ENCODE data around the gene CRHR1. TPM values are rescaled to one million over a fixed set of nuclear protein-coding genes. Genes with fewer than 3 reads are reported as not detected.

CRHR1 gene
- total and polyA plus RNA-seq, 10 of the 15 experiments (the other 5 are each of a cell fraction or from before 2014, with no cell fraction given) = 0.08 TPM; not detected in 9

DNA sequence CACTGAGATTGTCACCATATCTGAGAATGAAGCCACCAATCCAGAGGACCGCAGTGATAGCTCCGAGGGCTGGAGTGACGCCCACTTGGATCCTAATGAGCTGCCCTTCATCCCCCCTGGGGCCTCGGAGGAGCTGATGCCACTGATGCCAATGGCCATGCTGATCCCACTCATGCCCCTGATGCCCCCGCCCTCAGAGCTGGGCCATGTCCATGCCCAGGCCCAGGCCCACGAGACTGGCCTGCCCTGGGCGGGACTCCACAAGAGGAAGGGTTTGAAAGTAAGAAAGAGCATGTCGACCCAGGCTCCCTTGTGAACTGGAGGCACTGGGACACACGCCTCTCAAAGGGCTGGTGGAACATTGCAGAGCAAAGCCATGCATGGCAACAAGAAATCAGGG is 62.5 kb downstream of the CRHR1 start:
- Histone ChIP-seq H4K20me1 (ENCODE audit: control insufficient read depth, insufficient read depth) (no peaks in the 10 kb centered on the region), H3K4me2 (ENCODE audit: control insufficient read depth, insufficient read depth) (no peak overlapping the region), H3K9me3 (replicated peaks; ENCODE audit: control insufficient read depth, insufficient read depth, low read length) (no peaks in the 10 kb centered on the region), H2AFZ (ENCODE audit: control insufficient read depth, low read depth, low read length) (no peak overlapping the region), H3K27ac (ENCODE audit: control insufficient read depth, insufficient read depth) (no peak overlapping the region), H3K4me1 (ENCODE audit: control insufficient read depth, insufficient read depth, low read length) (no peaks in the 10 kb centered on the region), H3K36me3 (ENCODE audit: control insufficient read depth in 2 of 2, insufficient read depth in 2 of 2, low read length in 1 of 2) (no peaks in the 10 kb centered on the region), H3K9ac (ENCODE audit: control insufficient read depth, insufficient read depth, low read length) (no peak overlapping the region), H3K27me3 (replicated peaks in 1 of 2; ENCODE audit: control insufficient read depth in 2 of 2, insufficient read depth in 2 of 2, low read length in 1 of 2) (no peaks in the 10 kb centered on the region; a peak in 1 of 4 replicates), H3K4me3 (no peak overlapping the region), H3K79me2 (ENCODE audit: control insufficient read depth, insufficient read depth, low read length) (no peaks in the 10 kb centered on the region)
- POLR2A ChIA-PET = no interaction called here
- intact Hi-C loops (cut with micrococcal nuclease; ENCODE audit: unreplicated experiment) (no loop called here), in situ Hi-C loops (cut with MboI) (loop anchor here (25.0 kb wide), 1 partner anchor 434 kb away; no protein-coding TSS in a partner anchor)
- BruUV-seq (replicated peaks) = no TSS peak
- RAD21 ChIA-PET (ENCODE audit: unreplicated experiment) = no interaction called here
- no peak for TF ChIP-seq CHD4 (IDR thresholded peaks at IDR 0.05)
- TF ChIP-seq RBBP5 (conservative IDR thresholded peaks at IDR 0.05) = no peak
- no peak for TF ChIP-seq NFXL1 (IDR thresholded peaks at IDR 0.05; ENCODE audit: borderline replicate concordance)
- TF ChIP-seq ZNF217 (IDR thresholded peaks at IDR 0.05) = no peak
- no peak for TF ChIP-seq SRF (IDR thresholded peaks at IDR 0.05; ENCODE audit: low read depth in 2 of 2, low read length in 2 of 2)
- no peak for TF ChIP-seq BCL11A (IDR thresholded peaks at IDR 0.05; ENCODE audit: low read depth, low read length)
- SMC1A ChIA-PET (ENCODE audit: uncharacterized antibody, unreplicated experiment) = no interaction called here
- ATAC-seq (no peak), DNase-seq (ENCODE audit: low read depth, low spot score) (no peak), FAIRE-seq (no peak)
- WGBS (ENCODE audit: insufficient coverage, insufficient replicate concordance, low lambda C conversion rate, missing lambda C conversion rate) = 17% methylated on average over 9 of the region's 9 CpGs
- CTCF ChIA-PET = no interaction called here

DNA sequence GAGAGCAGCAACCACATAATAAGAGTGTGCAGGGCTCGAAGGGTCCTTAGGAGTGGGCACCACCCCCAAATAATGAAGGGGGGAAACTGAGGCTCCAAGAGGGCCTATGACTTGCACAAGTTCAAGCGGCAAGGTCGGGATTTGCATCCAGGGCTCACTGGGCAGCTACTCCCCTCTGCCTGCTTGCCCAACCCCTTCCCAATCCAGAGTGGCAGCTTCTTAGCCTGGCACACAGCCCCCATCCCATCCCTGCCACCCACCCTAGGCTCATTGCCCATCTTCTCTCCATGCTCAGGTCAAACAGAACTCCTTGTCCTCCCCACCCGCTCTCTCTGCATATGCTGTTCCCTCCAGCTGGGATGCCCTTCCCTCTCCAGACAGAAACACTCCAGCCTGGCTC is 63.0 kb downstream of the CRHR1 start:
- WGBS (ENCODE audit: insufficient coverage, insufficient replicate concordance, low lambda C conversion rate, missing lambda C conversion rate) = 32% methylated on average over 4 of the region's 4 CpGs
- FAIRE-seq (no peak), DNase-seq (ENCODE audit: low read depth, low spot score) (no peak), ATAC-seq (no peak)
- ChIA-PET POLR2A (no interaction called here), CTCF (no interaction called here), SMC1A (ENCODE audit: uncharacterized antibody, unreplicated experiment) (no interaction called here), RAD21 (ENCODE audit: unreplicated experiment) (no interaction called here)
- in situ Hi-C loops (cut with MboI) (loop anchor here (25.0 kb wide), 1 partner anchor 435 kb away; no protein-coding TSS in a partner anchor), intact Hi-C loops (cut with micrococcal nuclease; ENCODE audit: unreplicated experiment) (no loop called here)
- H3K27me3 ChIP-seq (replicated peaks in 1 of 2; ENCODE audit: control insufficient read depth in 2 of 2, insufficient read depth in 2 of 2, low read length in 1 of 2) = no peaks in the 10 kb centered on the region; a peak in 1 of 4 replicates
- no peak overlapping the region for H3K27ac ChIP-seq (ENCODE audit: control insufficient read depth, insufficient read depth)
- no peak overlapping the region for H3K4me2 ChIP-seq (ENCODE audit: control insufficient read depth, insufficient read depth)
- no peak overlapping the region for H3K4me3 ChIP-seq
- no peak overlapping the region for H2AFZ ChIP-seq (ENCODE audit: control insufficient read depth, low read depth, low read length)
- no peaks in the 10 kb centered on the region for H3K4me1 ChIP-seq (ENCODE audit: control insufficient read depth, insufficient read depth, low read length)
- BruUV-seq (replicated peaks) = no TSS peak
- no peak overlapping the region for H3K9ac ChIP-seq (ENCODE audit: control insufficient read depth, insufficient read depth, low read length)
- no peaks in the 10 kb centered on the region for H3K9me3 ChIP-seq (replicated peaks; ENCODE audit: control insufficient read depth, insufficient read depth, low read length)
- no peaks in the 10 kb centered on the region for H3K79me2 ChIP-seq (ENCODE audit: control insufficient read depth, insufficient read depth, low read length)
- no peaks in the 10 kb centered on the region for H3K36me3 ChIP-seq (ENCODE audit: control insufficient read depth in 2 of 2, insufficient read depth in 2 of 2, low read length in 1 of 2)
- no peaks in the 10 kb centered on the region for H4K20me1 ChIP-seq (ENCODE audit: control insufficient read depth, insufficient read depth)
- TF ChIP-seq RB1 (IDR thresholded peaks at IDR 0.05; ENCODE audit: borderline replicate concordance) = no peak
- no peak for TF ChIP-seq ETV6 (conservative IDR thresholded peaks at IDR 0.05 in 1 of 2, IDR thresholded peaks at IDR 0.05 in 1 of 2; ENCODE audit: borderline replicate concordance in 1 of 2, low read depth in 1 of 2)
- no peak for TF ChIP-seq PAX8 (IDR thresholded peaks at IDR 0.05)
- no peak for TF ChIP-seq ZBED1 (IDR thresholded peaks at IDR 0.05; ENCODE audit: borderline replicate concordance)
- no peak for TF ChIP-seq MXI1 (IDR thresholded peaks at IDR 0.05; ENCODE audit: low read depth, low read length)
- TF ChIP-seq KDM1A (IDR thresholded peaks at IDR 0.05; ENCODE audit: borderline replicate concordance) = no peak
- TF ChIP-seq, protein P1, sequence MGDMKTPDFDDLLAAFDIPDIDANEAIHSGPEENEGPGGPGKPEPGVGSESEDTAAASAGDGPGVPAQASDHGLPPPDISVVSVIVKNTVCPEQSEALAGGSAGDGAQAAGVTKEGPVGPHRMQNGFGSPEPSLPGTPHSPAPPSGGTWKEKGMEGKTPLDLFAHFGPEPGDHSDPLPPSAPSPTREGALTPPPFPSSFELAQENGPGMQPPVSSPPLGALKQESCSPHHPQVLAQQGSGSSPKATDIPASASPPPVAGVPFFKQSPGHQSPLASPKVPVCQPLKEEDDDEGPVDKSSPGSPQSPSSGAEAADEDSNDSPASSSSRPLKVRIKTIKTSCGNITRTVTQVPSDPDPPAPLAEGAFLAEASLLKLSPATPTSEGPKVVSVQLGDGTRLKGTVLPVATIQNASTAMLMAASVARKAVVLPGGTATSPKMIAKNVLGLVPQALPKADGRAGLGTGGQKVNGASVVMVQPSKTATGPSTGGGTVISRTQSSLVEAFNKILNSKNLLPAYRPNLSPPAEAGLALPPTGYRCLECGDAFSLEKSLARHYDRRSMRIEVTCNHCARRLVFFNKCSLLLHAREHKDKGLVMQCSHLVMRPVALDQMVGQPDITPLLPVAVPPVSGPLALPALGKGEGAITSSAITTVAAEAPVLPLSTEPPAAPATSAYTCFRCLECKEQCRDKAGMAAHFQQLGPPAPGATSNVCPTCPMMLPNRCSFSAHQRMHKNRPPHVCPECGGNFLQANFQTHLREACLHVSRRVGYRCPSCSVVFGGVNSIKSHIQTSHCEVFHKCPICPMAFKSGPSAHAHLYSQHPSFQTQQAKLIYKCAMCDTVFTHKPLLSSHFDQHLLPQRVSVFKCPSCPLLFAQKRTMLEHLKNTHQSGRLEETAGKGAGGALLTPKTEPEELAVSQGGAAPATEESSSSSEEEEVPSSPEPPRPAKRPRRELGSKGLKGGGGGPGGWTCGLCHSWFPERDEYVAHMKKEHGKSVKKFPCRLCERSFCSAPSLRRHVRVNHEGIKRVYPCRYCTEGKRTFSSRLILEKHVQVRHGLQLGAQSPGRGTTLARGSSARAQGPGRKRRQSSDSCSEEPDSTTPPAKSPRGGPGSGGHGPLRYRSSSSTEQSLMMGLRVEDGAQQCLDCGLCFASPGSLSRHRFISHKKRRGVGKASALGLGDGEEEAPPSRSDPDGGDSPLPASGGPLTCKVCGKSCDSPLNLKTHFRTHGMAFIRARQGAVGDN (IDR thresholded peaks at IDR 0.05) = no peak
- no peak for TF ChIP-seq ZNF217 (IDR thresholded peaks at IDR 0.05)
- TF ChIP-seq PML (IDR thresholded peaks at IDR 0.05; ENCODE audit: low read length) = no peak
- no peak for TF ChIP-seq FOXK2 (IDR thresholded peaks at IDR 0.05)

Measured in GM12878 (cell line).